ENCODE measurements around the gene PTPN20.

- no peak for TF ChIP-seq CTCF (conservative IDR thresholded peaks at IDR 0.05; ENCODE audit: low read depth, low read length)
- no peak for TF ChIP-seq MAZ (IDR thresholded peaks at IDR 0.05; ENCODE audit: borderline replicate concordance, low read depth, low read length)
- no peak for TF ChIP-seq ELK1 (IDR thresholded peaks at IDR 0.05; ENCODE audit: borderline replicate concordance, low read depth, low read length)
- no peak for TF ChIP-seq RCOR1 (IDR thresholded peaks at IDR 0.05; ENCODE audit: insufficient replicate concordance, low read length)
- no peak for TF ChIP-seq POLR2A (IDR thresholded peaks at IDR 0.05; ENCODE audit: low read depth, low read length)
- no peak for TF ChIP-seq BHLHE40 (IDR thresholded peaks at IDR 0.05; ENCODE audit: low read depth, low read length)
- TF ChIP-seq NFE2L2 (IDR thresholded peaks at IDR 0.05; ENCODE audit: low read depth, low read length): no peak
- no peak for TF ChIP-seq MAFK (IDR thresholded peaks at IDR 0.05; ENCODE audit: low read depth, low read length)
- no peak for TF ChIP-seq RFX5 (IDR thresholded peaks at IDR 0.05; ENCODE audit: low read depth, low read length)
- TF ChIP-seq USF2 (IDR thresholded peaks at IDR 0.05; ENCODE audit: low read depth, low read length): no peak
- no peak for TF ChIP-seq SMC3 (IDR thresholded peaks at IDR 0.05; ENCODE audit: low read depth, low read length)
- no peak for TF ChIP-seq MXI1 (IDR thresholded peaks at IDR 0.05; ENCODE audit: borderline replicate concordance, low read depth, low read length)
- no peak for TF ChIP-seq RAD21 (IDR thresholded peaks at IDR 0.05; ENCODE audit: low read length)
These were observed 121.9 kb downstream of the PTPN20 start for GRCh38 chr10:47033081-47033480.

All from IMR-90 (cell line).